CD4-positive, CD25-positive, alpha-beta regulatory T cell (primary cell): ENCODE results near the gene SIK2. TPM values are rescaled to one million over a fixed set of nuclear protein-coding genes. Genes with fewer than 3 reads are reported as not detected.

Experiments used
- ATAC-seq, 2 donors: fragments of 150-1000 bp; cut with Tn5 transposase; one replicate each; pipeline ENCODE4 v1.10.0; 2021; ENCODE audit warnings: low read depth in 2 of 2, moderate number of reproducible peaks in 2 of 2, moderate library complexity in 1 of 2
- DNase-seq, 3 donors: peaks; one replicate each; pipeline versions ENCODE4 v3.0.0 to v3.0.0-alpha.2; 2012 to 2022; ENCODE audit warnings: mixed read lengths in 1 of 3
- H3K27ac ChIP-seq: one replicate; pipeline ENCODE4 v1.7.0; 2013; ENCODE audit warnings: mild to moderate bottlenecking, low read length; ENCODE audit not compliant: insufficient read depth, poor library complexity, severe bottlenecking
- H3K27me3 ChIP-seq: one replicate; pipeline ENCODE4 v1.7.0; 2013; ENCODE audit warnings: low read length; ENCODE audit not compliant: control insufficient read depth, insufficient read depth
- H3K36me3 ChIP-seq: one replicate; pipeline ENCODE4 v1.7.0; 2013; ENCODE audit warnings: mild to moderate bottlenecking, low read length, moderate library complexity; ENCODE audit not compliant: control insufficient read depth, insufficient read depth
- H3K4me1 ChIP-seq: 2 replicates; pipeline ENCODE4 v1.7.0; 2013; ENCODE audit warnings: mild to moderate bottlenecking, low read length; ENCODE audit not compliant: insufficient read depth, control insufficient read depth, poor library complexity, severe bottlenecking
- H3K4me3 ChIP-seq: one replicate; pipeline ENCODE4 v1.7.0; 2013; ENCODE audit warnings: low read depth, mild to moderate bottlenecking, low read length, moderate library complexity
- H3K9me3 ChIP-seq, 2 experiments: 1 replicate in 1 of 2; 2 replicates in 1 of 2; pipeline ENCODE4 v1.7.0; 2013; ENCODE audit warnings: low read length in 2 of 2, mild to moderate bottlenecking in 1 of 2, moderate library complexity in 1 of 2; ENCODE audit not compliant: control insufficient read depth in 2 of 2
- H3K27ac Mint-ChIP-seq, 3 donors: one replicate each; pipeline ENCODE4 v1.8.0; 2020 to 2022; ENCODE audit warnings: mild to moderate bottlenecking in 3 of 3, mixed read lengths in 3 of 3, moderate library complexity in 2 of 3
- H3K27me3 Mint-ChIP-seq: one replicate; pipeline ENCODE4 v1.8.0; 2022; ENCODE audit warnings: mild to moderate bottlenecking, mixed read lengths
- H3K36me3 Mint-ChIP-seq: one replicate; pipeline ENCODE4 v1.8.0; 2020; ENCODE audit warnings: mixed read lengths
- H3K4me1 Mint-ChIP-seq, 4 donors: one replicate each; pipeline ENCODE4 v1.8.0; 2020 to 2022; ENCODE audit warnings: mixed read lengths in 4 of 4, mild to moderate bottlenecking in 1 of 4
- H3K4me3 Mint-ChIP-seq, 4 donors: one replicate each; pipeline ENCODE4 v1.8.0; 2020 to 2022; ENCODE audit warnings: mild to moderate bottlenecking in 4 of 4, mixed read lengths in 4 of 4, moderate library complexity in 3 of 4
- H3K9me3 Mint-ChIP-seq, 7 donors: one replicate each; pipeline ENCODE4 v1.8.0; 2020 to 2022; ENCODE audit warnings: mixed read lengths in 7 of 7, mild to moderate bottlenecking in 3 of 7, moderate library complexity in 2 of 7
- polyA plus RNA-seq, 4 donors: library from polyadenylated mRNA; unstranded; fragments of 300-500 nt; fragmentation: Illumina TruSeq; gene quantifications; one replicate each; pipeline ENCODE4 v1.2.3, GENCODE V29; 2021
- total RNA-seq: library from RNA; stranded (reverse); gene quantifications from one replicate; pipeline ENCODE4 v1.2.3, GENCODE V29; 2022

The SIK2 gene
- total and polyA plus RNA-seq, 5 donors from 2014 or later: 0.05 to 8.7 (median 0.16) TPM

DNA sequence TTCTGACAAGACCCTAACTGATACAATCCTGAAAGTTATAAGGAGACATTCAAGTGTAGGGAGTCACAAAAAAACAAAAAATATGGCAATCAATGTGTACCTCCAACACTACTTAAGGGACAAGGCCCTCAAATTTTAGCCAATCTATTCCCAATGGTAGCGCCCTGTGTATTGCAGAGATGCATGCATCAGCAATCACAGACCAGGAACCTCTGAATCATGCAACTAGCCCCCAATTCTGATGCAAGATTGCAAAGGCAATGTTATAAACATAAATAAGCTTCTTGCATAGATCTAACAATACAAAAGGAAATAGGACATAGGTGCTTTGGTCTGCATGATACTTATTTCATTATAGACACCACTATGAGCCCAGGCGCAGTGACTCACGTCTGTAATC lies 29.7 kb upstream of the SIK2 start:
- Mint-ChIP-seq H3K4me3 (no peak overlapping the region), H3K9me3 (no peaks in the 10 kb centered on the region), H3K27me3 (peaks cover 5% of the 10 kb centered on the region), H3K36me3 (no peaks in the 10 kb centered on the region), H3K27ac (no peak overlapping the region), H3K4me1 (no peaks in the 10 kb centered on the region)
- Histone ChIP-seq H3K27ac (no peak overlapping the region), H3K4me1 (no peaks in the 10 kb centered on the region), H3K27me3 (peaks cover 12% of the 10 kb centered on the region), H3K4me3 (no peak overlapping the region), H3K9me3 (no peaks in the 10 kb centered on the region), H3K36me3 (no peaks in the 10 kb centered on the region)
- ATAC-seq: no peak
- no peak for DNase-seq

DNA sequence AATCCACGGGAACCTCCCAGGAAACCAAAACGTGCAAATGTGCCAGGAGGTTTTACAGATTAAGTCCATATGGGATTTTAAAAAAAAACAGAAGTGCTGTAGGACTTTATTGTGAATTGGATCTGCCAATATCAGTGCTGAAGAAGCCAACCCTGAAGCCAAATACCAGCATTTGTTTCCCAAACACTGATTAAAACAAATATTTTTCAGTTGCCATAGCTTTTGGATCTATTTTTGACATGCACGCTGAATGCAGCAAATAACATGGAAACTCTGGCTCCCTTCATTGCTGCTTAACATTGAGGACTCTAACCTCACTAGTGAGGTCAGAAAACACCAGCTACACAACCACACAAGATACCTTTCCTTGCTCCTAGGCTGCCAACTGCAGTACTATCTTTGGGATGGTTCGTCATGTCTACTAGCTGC lies 28.4 kb upstream of the SIK2 start:
- DNase-seq (no peak), ATAC-seq (no peak)
- no peak overlapping the region for H3K4me3 Mint-ChIP-seq
- no peaks in the 10 kb centered on the region for H3K36me3 Mint-ChIP-seq
- no peaks in the 10 kb centered on the region for H3K9me3 Mint-ChIP-seq
- Histone ChIP-seq H3K27me3 (peaks cover 12% of the 10 kb centered on the region), H3K4me3 (no peak overlapping the region), H3K4me1 (no peaks in the 10 kb centered on the region), H3K9me3 (no peaks in the 10 kb centered on the region), H3K36me3 (no peaks in the 10 kb centered on the region), H3K27ac (no peak overlapping the region)
- no peak overlapping the region for H3K27ac Mint-ChIP-seq
- H3K27me3 Mint-ChIP-seq: peaks cover 5% of the 10 kb centered on the region
- no peaks in the 10 kb centered on the region for H3K4me1 Mint-ChIP-seq

DNA sequence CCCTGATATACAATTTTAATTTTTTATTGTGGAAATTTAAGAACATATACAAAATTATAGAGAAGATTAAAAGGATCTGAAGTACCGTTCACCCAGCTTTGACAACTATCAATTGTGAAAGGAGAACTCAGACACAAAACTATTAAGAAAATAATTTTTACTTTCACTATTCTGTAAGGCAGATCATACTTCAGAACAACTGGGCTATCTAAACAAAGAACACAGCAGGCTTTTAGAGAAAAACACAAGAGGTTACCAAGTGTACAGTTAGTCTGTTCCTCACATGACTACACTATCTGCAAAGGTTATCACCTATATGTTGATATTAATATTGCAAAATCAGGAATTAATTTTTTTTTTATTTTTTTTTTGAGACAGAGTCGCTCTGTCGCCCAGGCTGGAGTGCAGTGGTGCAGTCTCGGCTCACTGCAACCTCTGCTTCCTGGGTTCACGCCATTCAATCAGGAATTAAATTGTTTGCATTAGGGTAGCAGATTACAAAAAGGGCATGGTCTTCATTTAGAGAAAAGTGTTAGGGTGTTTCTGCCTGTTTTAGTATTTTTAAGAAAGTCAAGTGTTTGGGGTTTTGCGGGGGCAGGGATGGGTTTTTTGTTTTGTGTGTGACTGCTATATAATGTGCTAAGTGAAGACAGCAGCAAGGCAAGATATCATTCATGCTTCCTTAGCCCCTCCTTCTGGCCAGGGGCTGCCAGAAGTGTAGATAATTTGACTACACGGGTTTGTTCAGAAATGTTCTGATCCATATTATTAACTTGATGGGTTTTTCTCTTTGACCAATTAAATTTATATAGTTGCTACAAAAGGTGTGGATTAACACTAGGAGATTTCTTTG lies 27.6 kb upstream of the SIK2 start:
- Histone ChIP-seq H3K4me3 (no peak overlapping the region), H3K27ac (no peak overlapping the region), H3K9me3 (no peaks in the 10 kb centered on the region), H3K4me1 (no peaks in the 10 kb centered on the region), H3K27me3 (peaks cover 12% of the 10 kb centered on the region), H3K36me3 (no peaks in the 10 kb centered on the region)
- Mint-ChIP-seq H3K27ac (peak overlapping the region in 1 of 3 donors; percentile 29), H3K4me1 (no peaks in the 10 kb centered on the region), H3K9me3 (no peaks in the 10 kb centered on the region), H3K4me3 (peak overlapping the region in 3 of 4 donors; percentile 29 to 65 (median 55)), H3K36me3 (no peaks in the 10 kb centered on the region), H3K27me3 (peaks cover 5% of the 10 kb centered on the region)
- ATAC-seq (no peak), DNase-seq (peak in 1 of 3 donors; percentile 15)

DNA sequence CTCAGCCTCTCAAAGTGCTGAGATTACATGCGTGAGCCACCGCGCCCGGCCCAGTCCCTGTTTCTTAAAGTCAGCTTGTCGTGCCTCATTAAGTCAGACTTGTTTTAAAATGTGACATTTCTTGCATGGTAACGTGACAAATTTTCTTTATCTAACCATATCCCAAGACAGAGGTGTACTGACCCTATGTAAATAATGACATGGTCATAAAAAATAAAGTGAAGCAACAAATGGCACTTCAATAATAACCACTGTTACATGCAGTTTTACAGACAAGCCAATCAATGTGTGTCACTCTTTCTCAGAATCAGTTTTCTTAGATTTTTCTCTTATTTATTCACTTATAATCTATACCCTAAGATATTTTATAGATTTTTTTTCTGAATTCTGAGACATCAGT lies 26.5 kb upstream of the SIK2 start:
- Mint-ChIP-seq H3K27ac (no peak overlapping the region), H3K4me3 (no peak overlapping the region), H3K36me3 (no peaks in the 10 kb centered on the region), H3K4me1 (no peaks in the 10 kb centered on the region), H3K9me3 (no peaks in the 10 kb centered on the region), H3K27me3 (peaks cover 5% of the 10 kb centered on the region)
- no peak overlapping the region for H3K27ac ChIP-seq
- no peaks in the 10 kb centered on the region for H3K36me3 ChIP-seq
- no peaks in the 10 kb centered on the region for H3K4me1 ChIP-seq
- no peaks in the 10 kb centered on the region for H3K9me3 ChIP-seq
- ATAC-seq (no peak), DNase-seq (no peak)
- peaks cover 12% of the 10 kb centered on the region for H3K27me3 ChIP-seq
- H3K4me3 ChIP-seq: no peak overlapping the region

DNA sequence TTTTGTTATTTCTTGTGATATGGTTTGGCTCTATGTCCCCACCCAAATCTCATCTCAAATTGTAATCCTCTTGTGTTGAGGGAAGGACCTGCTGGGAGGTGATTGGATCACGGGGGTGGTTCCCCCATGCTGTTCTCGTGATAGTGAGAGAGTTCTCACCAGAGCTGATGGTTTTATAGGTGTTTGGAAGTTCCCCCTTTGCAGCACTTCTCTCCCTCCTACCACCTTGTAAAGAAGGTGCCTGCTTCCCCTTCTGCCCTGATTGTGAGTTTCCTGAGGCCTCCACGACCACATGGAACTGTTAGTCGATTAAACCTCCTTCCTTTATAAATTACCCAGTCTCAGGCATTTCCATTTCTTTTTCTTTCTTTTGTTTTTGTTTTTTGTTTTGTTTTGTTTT lies 24.4 kb upstream of the SIK2 start:
- Histone ChIP-seq H3K9me3 (no peaks in the 10 kb centered on the region), H3K4me1 (no peaks in the 10 kb centered on the region), H3K27me3 (no peaks in the 10 kb centered on the region), H3K27ac (no peak overlapping the region), H3K4me3 (no peak overlapping the region), H3K36me3 (no peaks in the 10 kb centered on the region)
- no peak overlapping the region for H3K27ac Mint-ChIP-seq
- H3K4me3 Mint-ChIP-seq: no peak overlapping the region
- H3K27me3 Mint-ChIP-seq: peaks cover 7% of the 10 kb centered on the region
- no peak for ATAC-seq
- H3K4me1 Mint-ChIP-seq: no peaks in the 10 kb centered on the region
- H3K9me3 Mint-ChIP-seq: no peaks in the 10 kb centered on the region
- H3K36me3 Mint-ChIP-seq: no peaks in the 10 kb centered on the region
- no peak for DNase-seq

DNA sequence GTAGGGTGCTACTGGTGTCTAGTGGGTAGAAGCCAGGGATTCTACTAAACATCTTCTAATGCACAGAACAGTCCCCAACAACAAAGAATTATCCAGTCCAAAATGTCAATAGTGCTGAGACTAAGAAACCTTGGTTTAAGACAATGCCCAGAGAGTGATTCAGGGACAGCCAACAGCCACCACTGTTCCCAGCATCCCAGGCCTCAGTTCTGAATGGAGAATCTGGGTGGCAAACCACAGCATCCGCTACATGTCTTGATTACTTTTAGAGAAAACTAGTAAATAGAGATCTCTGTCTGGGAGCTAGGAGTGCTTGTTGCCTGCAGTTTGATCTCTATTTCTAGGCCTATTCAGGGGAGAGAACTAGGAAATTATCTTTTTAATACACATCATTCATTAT lies 20.9 kb upstream of the SIK2 start:
- H3K36me3 Mint-ChIP-seq: no peaks in the 10 kb centered on the region
- no peaks in the 10 kb centered on the region for H3K9me3 ChIP-seq
- ATAC-seq: no peak
- no peaks in the 10 kb centered on the region for H3K27me3 ChIP-seq
- DNase-seq: no peak
- H3K4me3 Mint-ChIP-seq: no peak overlapping the region
- H3K27me3 Mint-ChIP-seq: peaks cover 14% of the 10 kb centered on the region
- no peaks in the 10 kb centered on the region for H3K36me3 ChIP-seq
- no peaks in the 10 kb centered on the region for H3K4me1 ChIP-seq
- H3K27ac Mint-ChIP-seq: no peak overlapping the region
- no peaks in the 10 kb centered on the region for H3K9me3 Mint-ChIP-seq
- no peak overlapping the region for H3K4me3 ChIP-seq
- no peak overlapping the region for H3K27ac ChIP-seq
- no peaks in the 10 kb centered on the region for H3K4me1 Mint-ChIP-seq

DNA sequence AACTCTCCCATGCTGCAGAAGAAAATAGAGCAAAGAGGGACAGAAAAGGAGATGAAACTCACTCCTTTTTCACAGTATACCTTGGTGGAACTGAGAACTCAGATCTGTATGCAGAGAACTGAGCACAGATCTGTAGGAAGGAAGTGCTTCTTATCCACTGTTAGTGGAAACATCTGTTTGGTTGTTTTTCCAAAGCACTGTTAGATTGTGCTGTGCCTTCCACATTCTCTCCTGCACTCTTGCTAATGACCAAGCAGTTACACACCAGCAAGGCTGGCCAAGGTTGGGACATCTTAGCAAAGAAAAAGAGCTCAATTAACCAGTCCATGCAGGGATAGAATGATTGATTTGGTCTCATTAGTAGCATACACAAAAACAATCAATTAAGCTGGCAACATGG lies 20.1 kb upstream of the SIK2 start:
- no peaks in the 10 kb centered on the region for H3K4me1 Mint-ChIP-seq
- H3K27ac Mint-ChIP-seq: no peak overlapping the region
- H3K4me1 ChIP-seq: no peaks in the 10 kb centered on the region
- H3K27me3 ChIP-seq: no peaks in the 10 kb centered on the region
- no peaks in the 10 kb centered on the region for H3K36me3 Mint-ChIP-seq
- H3K4me3 ChIP-seq: no peak overlapping the region
- no peak for DNase-seq
- no peaks in the 10 kb centered on the region for H3K36me3 ChIP-seq
- no peak for ATAC-seq
- H3K9me3 ChIP-seq: no peaks in the 10 kb centered on the region
- no peak overlapping the region for H3K4me3 Mint-ChIP-seq
- no peak overlapping the region for H3K27ac ChIP-seq
- H3K27me3 Mint-ChIP-seq: peaks cover 14% of the 10 kb centered on the region
- H3K9me3 Mint-ChIP-seq: no peaks in the 10 kb centered on the region

DNA sequence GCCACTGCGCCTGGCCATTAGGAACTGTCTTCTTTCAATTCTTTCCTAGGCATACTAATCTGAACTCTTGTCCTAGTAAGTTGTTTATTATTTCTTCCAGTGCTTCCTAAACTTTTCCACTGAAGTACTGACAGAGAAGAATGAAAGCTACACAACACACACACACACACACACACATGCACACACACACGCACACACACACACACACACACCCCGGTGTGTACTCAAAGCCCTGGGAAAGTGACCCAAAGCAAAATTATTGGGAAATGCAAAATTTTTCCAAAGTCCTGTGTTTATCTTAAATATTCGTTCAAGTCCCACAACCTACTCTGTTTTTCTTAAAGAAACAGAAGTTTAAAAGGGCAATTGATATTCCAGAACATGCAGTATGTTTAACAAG lies 19.4 kb upstream of the SIK2 start:
- H3K27me3 Mint-ChIP-seq: peaks cover 14% of the 10 kb centered on the region
- Histone ChIP-seq H3K27ac (no peak overlapping the region), H3K27me3 (no peaks in the 10 kb centered on the region), H3K4me3 (no peak overlapping the region), H3K9me3 (no peaks in the 10 kb centered on the region), H3K36me3 (no peaks in the 10 kb centered on the region), H3K4me1 (no peaks in the 10 kb centered on the region)
- no peaks in the 10 kb centered on the region for H3K4me1 Mint-ChIP-seq
- ATAC-seq (no peak), DNase-seq (no peak)
- H3K4me3 Mint-ChIP-seq: no peak overlapping the region
- no peaks in the 10 kb centered on the region for H3K36me3 Mint-ChIP-seq
- no peaks in the 10 kb centered on the region for H3K9me3 Mint-ChIP-seq
- no peak overlapping the region for H3K27ac Mint-ChIP-seq
